CD4-positive, alpha-beta T cell treated with Interferon alpha-2 for 1 hour (primary cell): ENCODE data around the gene GPC2.
"Not testable (repeated sequence)": the region's sequence is repeated elsewhere in the genome, so short reads cannot be mapped to it uniquely, and the experiment has no call there.

Experiments used
- DNase-seq, 2 donors: peaks; one replicate each; pipeline ENCODE4 v3.0.0-alpha.2; 2020 to 2022

Gene GPC2

GRCh38 chr7:100177045-100178001, at the start of gene GPC2, which contains the start of gene STAG3:
Gene GPC2, minus strand, starts transcription at chr7:100177381. Its CDS starts 182 bp downstream, at chr7:100177199.
Gene STAG3, plus strand, starts transcription at chr7:100177918. Its CDS starts 2,639 bp downstream, at chr7:100180557.
- DNase-seq, result peak; percentile 98 to 99

DNA sequence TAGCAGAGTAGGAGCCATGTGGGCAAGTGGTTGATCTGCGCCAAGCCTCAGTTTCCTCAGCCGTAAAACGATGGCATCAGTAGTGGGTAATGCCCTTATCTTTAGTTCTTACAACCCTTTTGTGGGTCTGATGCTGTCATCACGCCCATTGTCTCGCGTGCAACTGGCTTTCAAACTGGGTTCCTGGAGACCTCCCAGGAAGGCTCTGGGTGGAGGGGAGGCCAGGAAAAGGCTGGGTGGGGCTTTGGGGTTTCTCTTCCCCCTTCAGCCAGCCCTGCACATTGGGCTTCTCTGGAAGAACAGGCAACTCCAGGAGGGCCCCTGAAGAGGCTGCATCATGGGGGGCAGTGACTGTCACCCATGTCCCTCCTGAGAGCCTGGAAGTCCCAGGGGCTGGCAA, 47.7 kb upstream of the GPC2 start:
- not testable (repeated sequence) for DNase-seq

GRCh38 chr7:100223376-100223927, 46.3 kb upstream of the GPC2 start:
- DNase-seq, result not testable (repeated sequence)

GRCh38 chr7:100222445-100223132, 45.4 kb upstream of the GPC2 start:
- DNase-seq, result no peak

GRCh38 chr7:100221767-100222444, 44.7 kb upstream of the GPC2 start:
- DNase-seq, result peak in 1 of 2 donors; percentile 48

DNA sequence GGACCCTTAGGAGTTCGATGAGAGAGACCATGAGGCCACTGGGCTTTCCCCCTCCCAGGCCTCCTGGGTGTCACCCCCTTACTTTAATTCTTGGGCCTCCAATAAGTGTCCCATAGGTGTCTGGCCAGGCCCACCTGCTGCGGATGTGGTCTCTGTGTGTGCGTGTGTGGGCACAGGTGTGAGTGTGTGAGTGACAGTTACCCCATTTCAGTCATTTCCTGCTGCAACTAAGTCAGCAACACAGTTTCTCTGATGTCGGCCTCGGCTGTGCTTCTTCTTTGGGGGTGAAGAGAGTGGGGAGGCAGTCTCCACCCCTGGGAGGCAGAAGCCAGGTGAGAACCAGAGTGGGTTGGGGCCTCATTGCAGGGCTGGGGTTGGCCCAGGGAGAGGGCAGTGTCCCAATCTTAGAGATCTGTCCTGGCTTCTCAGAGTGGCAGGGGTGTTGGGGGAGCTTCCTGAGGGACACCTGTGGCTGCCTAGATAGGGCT, 44.1 kb upstream of the GPC2 start:
- peak; percentile 83 to 91 for DNase-seq

DNA sequence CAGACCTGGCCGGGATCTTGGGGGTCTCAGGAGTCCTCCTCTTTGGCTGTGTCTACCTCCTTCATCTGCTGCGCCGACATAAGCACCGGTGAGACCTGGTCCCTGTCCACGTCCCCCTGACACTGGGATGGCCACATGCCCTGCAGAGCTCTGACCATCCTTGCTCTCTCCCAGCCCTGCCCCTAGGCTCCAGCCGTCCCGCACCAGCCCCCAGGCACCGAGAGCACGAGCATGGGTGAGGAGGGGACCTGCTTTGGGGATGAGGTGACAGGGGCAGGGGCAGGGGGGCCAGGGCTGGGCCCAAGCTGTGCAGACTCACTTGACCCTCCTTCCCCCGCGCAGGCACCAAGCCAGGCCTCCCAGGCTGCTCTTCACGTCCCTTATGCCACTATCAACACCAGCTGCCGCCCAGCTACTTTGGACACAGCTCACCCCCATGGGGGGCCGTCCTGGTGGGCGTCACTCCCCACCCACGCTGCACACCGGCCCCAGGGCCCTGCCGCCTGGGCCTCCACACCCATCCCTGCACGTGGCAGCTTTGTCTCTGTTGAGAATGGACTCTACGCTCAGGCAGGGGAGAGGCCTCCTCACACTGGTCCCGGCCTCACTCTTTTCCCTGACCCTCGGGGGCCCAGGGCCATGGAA, 43.5 kb upstream of the GPC2 start:
- no peak for DNase-seq

DNA sequence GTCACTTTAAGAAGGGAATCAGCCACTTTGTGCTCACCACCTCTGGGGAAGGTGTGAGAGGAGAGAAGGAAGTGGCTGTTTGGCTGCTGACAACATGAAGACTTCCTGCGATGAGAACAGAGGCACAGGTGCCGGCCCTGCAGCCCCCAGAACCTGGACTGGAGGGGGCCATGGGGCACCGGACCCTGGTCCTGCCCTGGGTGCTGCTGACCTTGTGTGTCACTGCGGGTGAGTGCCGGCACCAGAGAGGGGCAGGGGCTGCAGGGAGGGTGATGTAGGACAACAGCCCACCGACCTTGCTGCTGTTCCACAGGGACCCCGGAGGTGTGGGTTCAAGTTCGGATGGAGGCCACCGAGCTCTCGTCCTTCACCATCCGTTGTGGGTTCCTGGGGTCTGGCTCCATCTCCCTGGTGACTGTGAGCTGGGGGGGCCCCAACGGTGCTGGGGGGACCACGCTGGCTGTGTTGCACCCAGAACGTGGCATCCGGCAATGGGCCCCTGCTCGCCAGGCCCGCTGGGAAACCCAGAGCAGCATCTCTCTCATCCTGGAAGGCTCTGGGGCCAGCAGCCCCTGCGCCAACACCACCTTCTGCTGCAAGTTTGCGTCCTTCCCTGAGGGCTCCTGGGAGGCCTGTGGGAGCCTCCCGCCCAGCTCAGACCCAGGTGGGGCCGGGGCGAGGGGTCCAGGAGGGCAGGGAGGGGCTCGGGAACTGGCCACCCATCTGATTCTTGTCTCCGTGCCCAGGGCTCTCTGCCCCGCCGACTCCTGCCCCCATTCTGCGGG, 42.8 kb upstream of the GPC2 start, which contains the start of gene PVRIG:
PVRIG (plus strand) TSS at position 149 of the 785 bp plus-strand sequence; CDS start at position 171, 22 bp downstream.
- peak; percentile 15 to 54 for DNase-seq

DNA sequence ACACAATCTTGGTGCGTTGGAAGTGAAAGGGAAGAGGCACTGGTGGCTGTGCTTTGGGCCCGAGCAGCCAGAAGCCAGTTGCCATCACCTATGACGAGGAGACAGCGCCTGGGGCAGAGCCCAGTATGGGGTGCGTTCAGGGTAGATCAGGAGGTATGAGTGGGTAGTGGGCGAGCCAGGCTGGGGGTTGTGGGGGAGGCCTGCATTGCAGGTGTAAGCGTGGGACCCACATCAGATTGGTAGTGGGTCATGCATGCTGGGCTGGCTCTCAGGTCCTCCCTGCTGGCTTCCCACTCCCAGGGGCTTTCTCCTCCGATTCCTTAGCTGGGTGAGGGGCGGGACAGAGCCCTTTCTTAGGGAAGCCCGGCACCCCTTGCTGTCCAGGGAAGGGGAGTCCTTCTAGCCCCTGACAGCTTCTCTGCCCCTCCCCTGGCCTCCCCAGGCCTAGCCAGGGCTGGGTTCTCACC, 42.1 kb upstream of the GPC2 start:
- peak in 1 of 2 donors; percentile 42 for DNase-seq

DNA sequence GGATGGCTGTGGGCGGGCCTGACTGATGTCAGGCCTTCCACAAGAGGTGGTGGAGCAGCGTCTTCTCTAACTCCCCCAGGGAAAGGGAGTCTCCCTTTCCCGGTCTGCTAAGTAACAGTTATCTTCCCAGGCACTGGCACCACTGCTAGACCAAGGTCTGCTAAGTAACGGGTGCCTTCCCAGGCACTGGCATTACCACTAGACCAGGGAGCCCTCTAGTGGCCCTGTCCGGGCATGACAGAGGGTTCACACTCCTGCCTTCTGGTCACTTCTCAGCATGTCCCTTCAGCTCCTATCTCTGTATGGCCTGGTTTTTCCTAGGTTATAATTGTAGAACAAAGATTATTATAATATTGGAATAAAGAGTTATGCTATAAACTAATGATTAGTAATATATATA, 40.8 kb upstream of the GPC2 start:
- peak; percentile 85 to 88 for DNase-seq

DNA sequence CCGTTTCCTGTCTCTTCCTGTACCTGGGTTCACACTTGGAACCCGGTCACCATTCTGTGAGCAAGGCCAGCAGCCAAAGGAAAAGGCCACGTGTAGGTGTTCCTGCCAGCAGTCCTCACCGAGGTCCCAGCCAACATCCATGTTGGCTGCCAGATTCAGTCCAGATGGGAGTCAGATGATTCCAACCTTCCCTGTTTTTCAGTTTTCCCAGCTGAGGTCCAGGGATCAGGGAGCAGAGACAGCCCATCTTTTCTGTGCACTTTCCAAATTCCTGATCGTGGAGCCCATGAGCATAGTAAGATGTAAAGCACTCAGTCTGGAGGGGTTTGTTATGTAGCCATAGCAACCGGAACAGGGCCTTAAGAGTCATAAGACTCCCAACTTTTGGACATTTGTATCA, 38.7 kb upstream of the GPC2 start:
- DNase-seq, result no peak

DNA sequence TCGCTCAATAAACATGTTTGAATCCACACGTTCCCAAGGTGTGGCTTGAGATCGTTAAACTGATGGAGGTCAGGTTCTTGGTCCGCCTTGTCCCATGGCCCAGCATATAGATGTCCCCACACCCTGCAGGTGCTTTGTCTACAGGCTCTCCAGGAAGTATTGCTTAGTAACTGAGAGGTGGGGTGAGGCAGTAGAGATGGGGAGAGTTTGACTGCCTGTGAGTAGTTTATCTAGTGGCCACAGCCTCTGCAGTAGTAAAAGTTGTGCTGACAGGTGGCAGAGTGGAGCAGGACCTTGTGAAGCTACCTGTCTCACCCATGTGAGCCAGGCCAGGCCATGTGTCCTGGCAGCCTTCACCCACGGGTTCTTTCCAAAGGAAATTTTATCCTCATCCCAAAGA, 37.2 kb upstream of the GPC2 start:
- DNase-seq, result peak in 1 of 2 donors; percentile 13

DNA sequence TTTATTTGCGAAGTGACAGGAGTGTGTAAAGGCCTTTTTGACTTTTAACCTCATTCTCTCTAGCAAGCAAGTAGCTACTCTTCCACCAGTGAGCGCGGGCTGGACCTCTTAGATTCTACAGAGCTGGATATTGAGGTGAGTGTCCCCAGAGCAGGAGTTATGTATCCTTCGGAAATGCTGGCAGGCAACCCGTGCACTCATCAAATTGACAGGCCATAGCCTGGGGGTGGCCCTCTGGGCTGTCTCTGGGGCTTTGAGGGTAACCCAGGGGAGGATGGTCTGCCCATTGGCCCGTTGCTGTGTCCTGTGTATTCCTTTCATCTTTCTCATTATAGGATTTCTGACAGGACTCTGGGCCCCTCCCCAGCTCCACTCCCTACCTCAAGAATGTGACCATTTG, 36.5 kb upstream of the GPC2 start:
- no peak for DNase-seq

GRCh38 chr7:100212631-100213286, 35.6 kb upstream of the GPC2 start:
- no peak for DNase-seq

DNA sequence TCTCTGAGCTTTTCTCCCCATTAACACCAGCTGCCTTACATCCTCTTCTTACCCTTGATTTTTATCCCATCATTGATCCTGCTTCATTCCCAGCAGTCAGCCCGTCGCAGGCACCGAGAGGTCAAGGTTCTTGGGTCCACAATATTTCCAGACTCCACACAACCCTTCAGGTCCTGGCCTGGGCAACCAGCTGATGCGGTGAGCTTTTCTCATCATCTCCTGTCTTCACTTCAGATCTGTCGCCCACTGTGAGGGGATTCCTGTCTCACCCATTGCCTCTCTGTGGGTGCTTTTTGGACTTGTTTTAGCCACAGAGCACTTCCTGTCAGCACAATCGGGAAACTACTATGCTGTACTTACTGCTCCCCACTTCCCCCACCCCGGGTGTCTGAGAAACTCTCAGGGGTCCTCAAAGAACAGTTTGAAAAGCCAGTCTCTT, 34.2 kb upstream of the GPC2 start:
- DNase-seq, result peak; percentile 69 to 75

GRCh38 chr7:100210805-100211204, 33.6 kb upstream of the GPC2 start:
- no peak for DNase-seq

GRCh38 chr7:100209493-100209892, 32.3 kb upstream of the GPC2 start:
- no peak for DNase-seq

DNA sequence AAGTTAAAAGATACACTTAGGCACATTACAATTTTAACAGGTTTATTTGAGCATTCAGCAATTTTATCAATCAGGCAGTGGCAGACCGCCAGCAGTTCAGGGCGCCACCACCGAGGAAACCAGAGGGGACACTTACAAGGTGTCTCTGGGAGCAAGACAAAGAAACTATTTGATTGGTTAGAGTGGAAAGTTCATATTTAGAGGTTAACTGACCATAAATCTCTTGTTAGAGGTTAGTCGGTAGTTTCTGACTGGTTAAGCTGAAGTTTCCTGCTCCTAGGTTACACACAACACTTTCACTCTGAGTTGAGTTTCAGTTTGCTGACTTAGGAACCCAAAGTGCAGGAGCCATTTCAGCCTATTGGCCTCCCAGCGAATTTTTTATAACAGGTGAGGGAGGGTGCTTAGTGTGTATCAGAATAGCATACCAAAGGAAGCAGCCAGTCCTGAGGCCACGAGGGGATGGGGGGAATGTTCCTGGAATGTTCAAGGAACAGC, 31.8 kb upstream of the GPC2 start:
- DNase-seq, result peak in 1 of 2 donors; percentile 65

DNA sequence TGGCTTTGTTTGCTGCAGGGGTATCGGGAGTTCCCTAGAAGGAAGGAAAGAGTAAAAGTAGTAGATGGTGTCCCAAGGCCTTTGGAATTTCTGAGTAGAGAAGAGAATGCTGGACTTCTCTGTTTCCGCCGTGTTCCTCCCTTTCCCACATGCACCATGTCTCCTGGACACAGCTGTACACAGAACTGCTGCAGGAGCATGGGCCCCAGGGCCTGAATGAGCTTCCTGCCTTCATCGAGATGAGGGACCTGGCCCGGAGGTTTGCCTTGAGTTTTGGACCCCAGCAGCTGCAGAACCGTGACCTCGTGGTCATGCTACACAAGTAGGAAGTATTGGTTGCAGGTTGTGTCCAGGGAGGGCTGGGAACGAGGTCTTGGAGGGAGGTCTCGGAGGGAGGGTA, 27.3 kb upstream of the GPC2 start:
- no peak for DNase-seq

DNA sequence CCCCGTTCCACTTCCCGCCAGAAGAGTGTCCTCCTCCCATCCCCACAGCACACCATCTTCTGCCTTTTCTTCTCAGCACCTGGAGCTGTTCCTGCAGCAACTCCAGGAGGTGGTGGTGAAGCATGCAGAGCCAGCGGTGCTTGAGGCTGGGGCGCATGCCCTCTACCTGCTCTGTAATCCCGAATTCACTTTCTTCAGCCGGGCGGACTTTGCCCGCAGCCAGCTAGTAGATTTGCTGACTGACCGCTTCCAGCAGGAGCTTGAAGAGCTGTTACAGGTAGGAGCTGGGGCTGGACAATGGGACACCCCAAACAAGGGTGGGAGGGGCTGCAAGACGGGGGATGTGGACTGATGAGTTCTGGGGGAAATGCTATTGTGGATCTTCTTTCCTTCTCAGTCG, 23.5 kb upstream of the GPC2 start:
- DNase-seq, result no peak
